Measurements from ENCODE around the gene RRAS.
A peak's percentile ranks its signal among the peaks of the same experiment; 100 is the strongest.
"Not testable (repeated sequence)": the region's sequence is repeated elsewhere in the genome, so short reads cannot be mapped to it uniquely, and the experiment has no call there.

RRAS gene

GRCh38 chr19:49654581-49654980, 14.6 kb upstream of the RRAS start:
- DNase-seq (ENCODE audit: low read depth) = no peak

GRCh38 chr19:49653466-49653806, 13.5 kb upstream of the RRAS start:
- no peak for DNase-seq (ENCODE audit: low read depth)

GRCh38 chr19:49652551-49653465, 12.9 kb upstream of the RRAS start:
- no peak for DNase-seq (ENCODE audit: low read depth)

GRCh38 chr19:49651820-49652550, 12.0 kb upstream of the RRAS start:
- DNase-seq (ENCODE audit: low read depth) = no peak

DNA sequence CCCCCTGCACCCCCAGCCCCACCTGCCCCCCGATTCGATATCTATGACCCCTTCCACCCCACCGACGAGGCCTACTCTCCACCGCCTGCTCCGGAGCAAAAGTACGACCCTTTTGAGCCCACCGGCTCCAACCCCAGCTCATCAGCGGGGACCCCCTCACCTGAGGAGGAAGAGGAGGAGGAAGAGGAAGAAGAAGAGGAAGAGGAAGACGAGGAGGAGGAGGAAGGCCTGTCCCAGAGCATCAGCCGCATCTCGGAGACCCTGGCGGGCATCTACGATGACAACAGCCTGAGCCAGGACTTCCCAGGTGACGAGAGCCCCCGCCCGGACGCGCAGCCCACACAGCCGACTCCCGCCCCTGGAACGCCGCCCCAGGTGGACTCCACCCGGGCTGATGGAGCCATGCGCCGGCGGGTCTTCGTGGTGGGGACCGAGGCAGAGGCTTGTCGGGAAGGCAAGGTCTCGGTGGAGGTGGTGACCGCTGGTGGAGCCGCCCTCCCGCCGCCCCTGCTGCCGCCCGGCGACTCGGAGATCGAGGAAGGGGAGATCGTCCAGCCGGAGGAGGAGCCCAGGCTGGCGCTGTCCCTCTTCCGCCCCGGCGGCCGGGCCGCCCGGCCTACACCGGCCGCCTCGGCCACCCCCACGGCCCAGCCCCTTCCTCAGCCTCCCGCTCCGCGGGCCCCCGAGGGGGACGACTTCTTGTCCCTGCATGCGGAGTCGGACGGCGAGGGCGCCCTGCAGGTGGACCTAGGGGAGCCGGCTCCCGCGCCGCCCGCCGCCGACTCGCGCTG, 11.3 kb upstream of the RRAS start:
- no peak for DNase-seq (ENCODE audit: low read depth)

- DNase-seq (ENCODE audit: low read depth) = no peak
These were observed 6.6 kb upstream of the RRAS start for GRCh38 chr19:49646586-49646985.

GRCh38 chr19:49645995-49646394, 6.1 kb upstream of the RRAS start:
- DNase-seq (ENCODE audit: low read depth) = no peak

DNA sequence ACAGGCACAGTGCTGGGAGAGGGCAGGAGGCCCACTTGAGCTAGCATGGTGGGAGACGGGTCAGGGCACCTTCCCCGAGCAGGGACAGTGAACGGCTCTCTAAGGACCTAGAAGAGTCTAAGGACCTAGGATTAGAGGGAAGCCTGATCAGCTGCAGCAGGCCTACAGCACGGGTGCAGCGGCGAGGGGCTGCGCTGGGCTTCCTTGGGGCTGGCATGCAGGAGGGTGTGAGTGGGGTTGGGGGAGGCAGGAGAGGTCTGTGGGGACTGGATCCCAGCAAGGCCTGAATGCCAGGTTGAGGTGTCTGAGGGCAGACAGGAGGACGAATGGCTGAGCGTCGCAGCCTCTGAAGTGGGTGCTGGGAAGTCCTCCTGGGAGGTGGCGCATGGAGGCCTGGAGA, 5.6 kb upstream of the RRAS start:
- DNase-seq (ENCODE audit: low read depth) = no peak

DNA sequence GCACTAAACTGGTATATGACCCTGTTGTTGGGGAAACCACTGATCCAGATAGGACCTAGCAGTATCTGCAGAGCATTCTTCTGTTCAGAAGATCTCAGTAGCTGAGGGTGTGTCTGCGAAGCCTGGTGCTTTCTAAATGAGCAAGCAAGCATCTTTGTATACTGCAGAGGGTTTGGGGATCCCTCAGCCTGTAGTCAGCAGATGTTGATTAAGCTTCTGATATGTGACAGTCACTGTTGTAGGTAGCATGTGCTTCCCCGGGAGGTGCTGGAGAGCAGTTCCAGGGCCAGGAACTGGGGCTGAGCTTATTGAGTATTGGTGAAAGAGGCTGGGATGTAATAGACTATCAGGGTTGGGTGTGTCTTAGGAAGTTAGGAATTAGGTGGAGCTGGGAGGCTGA, 3.5 kb upstream of the RRAS start:
- DNase-seq (ENCODE audit: low read depth) = no peak

- DNase-seq (ENCODE audit: low read depth) = no peak
These were observed 2.6 kb upstream of the RRAS start for GRCh38 chr19:49642492-49643035.

- DNase-seq (ENCODE audit: low read depth) = peak; percentile 100
These were observed 1.9 kb upstream of the RRAS start, which contains the start of gene SCAF1 for GRCh38 chr19:49641688-49642491. SCAF1 (plus strand) TSS chr19:49642209; CDS start chr19:49645027, 2,818 bp downstream.

GRCh38 chr19:49639401-49640112, 386 bp downstream of the RRAS start:
- DNase-seq (ENCODE audit: low read depth) = no peak

DNA sequence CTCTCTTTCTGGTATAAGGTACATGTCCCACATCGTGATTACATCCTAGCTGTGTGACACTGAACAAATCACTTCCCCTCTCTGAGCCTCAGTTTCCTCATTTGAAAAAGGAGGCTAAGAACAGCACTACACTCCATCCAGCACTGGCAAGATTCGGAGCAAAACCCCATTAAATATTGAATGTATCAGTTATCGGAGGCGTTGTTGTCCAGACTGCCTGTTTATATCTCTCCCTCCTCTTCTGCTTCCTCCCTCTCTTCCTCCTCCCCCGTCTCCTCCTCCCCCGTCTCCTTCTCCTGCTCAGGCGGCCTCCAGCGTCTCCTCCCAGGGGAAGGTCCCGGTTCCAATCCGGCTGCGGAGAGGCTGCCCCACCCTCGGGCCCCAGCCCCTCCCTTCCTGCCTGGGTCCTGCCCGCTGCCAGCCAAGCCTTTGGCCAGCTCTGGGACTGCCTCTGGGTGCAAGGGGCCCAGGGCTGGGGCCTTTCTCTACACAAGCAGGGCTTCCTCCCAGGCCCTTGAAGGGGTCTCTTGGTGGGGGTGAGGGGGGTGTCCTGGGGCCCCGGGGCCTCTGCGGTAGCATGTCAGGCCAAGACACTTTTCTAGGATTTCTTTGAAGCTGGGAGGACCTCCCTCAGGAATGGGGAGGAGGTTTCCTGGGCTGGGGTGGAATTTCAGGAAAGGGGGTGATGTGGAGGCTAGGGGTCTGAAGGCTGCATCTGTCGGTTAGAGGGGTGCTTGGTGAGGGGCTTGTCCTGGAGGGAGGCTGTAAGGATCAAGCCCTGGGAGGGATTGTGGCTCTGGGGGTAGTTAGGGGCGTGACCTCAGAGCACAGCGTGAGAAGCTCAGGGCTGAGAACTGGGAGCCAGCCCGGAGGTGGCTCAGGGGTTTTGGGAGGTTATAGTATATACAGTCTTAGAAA, 1.9 kb downstream of the RRAS start:
- DNase-seq (ENCODE audit: low read depth) = no peak

- DNase-seq (ENCODE audit: low read depth) = no peak
These were observed 3.6 kb downstream of the RRAS start for GRCh38 chr19:49636233-49636932.

GRCh38 chr19:49635530-49636232, 4.3 kb downstream of the RRAS start:
- no peak for DNase-seq (ENCODE audit: low read depth)

- DNase-seq (ENCODE audit: low read depth) = not testable (repeated sequence)
These were observed 6.7 kb downstream of the RRAS start for GRCh38 chr19:49633273-49633672.

GRCh38 chr19:49632576-49632975, 7.4 kb downstream of the RRAS start:
- no peak for DNase-seq (ENCODE audit: low read depth)

GRCh38 chr19:49631610-49632192, 8.2 kb downstream of the RRAS start:
- no peak for DNase-seq (ENCODE audit: low read depth)

Data from activated T-helper 1 cell treated with Interleukin-2 at 50 U/mL for 16 hours (primary cell).